MV-4-11 (cell line): ENCODE measurements around the gene ZC3H14.
A peak's percentile ranks its signal among the peaks of the same experiment; 100 is the strongest.

Experiments
- DNase-seq: peaks from one replicate; lab custom pipeline; 2025; lab: John Stamatoyannopoulos, UW

The ZC3H14 gene

DNA sequence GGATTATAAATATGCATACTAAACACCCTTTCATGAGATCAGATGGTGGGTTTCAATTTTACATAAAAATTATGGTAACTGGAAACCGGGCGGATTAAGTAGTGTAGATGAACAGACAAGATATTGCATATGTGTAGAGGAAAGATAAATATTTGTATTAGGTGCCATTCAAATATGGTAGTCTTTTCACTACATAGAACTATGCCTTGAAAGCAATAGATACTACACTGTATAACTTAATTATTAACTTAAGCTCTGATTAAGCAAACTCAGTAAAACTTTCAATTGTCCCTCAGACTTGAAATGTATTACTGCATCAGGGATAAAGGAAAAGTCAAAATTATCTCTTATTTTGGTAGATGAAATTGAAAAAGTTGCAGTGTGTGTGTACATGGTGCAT, 10.0 kb upstream of the ZC3H14 start:
- no peak for DNase-seq

- DNase-seq, result no peak
Measured at GRCh38 chr14:88553886-88554456, 8.9 kb upstream of the ZC3H14 start.

DNA sequence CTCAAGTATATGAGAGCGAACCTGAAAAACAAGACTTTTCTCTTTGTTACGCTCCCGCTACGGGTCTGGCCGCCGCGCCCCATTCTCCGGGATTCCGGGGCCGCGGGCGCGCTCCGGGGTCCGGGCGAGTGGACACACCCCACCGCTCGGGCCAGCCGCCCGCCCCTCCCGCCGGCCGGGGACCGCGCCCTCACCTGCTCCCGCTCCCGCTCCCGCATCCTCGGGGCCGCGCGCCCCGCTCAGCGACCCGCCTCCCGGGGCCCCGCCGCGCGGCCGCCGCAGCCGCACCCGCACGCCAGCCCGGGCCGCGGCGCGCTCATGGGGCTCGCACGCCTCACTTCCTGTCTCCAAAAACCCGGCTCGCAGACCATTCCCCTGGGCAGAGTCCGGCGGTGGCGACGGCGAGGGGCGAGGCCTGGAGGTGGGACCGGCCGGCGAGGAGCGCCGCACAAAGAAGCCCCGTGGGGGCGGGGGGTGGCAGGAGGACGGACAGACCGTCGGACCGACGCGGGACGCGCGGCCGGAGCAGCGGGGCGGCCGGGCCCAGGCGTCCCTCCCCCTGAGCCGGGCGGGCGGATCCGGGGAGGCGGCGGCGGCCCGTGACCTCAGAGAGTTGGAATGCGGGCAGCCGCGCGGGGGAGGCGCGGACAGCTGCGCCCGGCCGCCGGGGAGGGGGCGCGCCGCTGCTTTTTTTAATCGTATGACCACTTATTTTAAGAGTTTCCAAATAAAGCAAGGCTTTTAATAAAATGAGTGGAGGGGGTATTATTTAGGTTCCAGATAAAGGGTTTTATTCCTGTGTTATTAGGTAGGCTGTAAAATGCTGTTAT, 8.2 kb upstream of the ZC3H14 start, which contains the start of gene PTPN21:
Gene PTPN21 (minus strand): TSS at position 551 of the 830 bp plus-strand sequence. CDS start 4,590 bp downstream, outside the sequence.
- DNase-seq, result no peak

DNA sequence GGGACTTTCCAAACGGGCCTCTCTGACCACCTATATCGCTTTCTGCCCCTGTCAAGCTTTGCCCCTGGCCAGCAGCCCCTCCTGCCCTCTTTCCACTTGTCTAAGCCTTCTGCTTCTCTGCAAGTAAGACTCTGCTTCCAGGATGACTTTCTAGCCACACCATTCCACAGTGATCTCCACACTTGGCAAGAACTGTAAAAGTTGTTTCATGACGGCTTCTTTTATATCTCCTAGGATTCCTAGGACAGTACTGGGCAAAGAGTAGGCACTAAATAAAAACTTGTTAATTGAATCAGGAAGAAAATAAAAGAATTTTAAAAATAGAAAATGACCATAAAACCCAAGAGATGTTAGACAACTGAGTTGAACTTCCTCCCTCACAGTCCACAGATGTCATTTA, 6.3 kb upstream of the ZC3H14 start:
- no peak for DNase-seq

DNA sequence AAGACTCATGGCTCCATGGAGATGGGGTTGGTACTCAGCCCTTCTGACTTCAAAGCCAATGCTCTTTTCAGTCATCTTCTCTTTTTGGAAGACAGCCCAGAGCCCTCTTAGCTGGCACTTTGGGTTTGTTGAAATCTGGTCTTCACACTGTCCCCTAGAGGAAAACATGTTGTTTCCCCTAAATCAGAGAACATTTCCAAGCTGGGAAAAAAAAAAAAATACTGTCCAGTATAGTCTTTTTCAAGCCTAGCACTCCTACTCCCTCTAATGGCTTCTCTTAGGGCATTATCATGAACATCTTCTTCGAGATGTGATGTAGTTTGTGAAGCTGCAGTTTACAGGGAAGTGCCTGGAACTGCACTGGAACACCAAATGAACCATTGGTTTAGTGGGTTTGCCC, 3.0 kb upstream of the ZC3H14 start:
- peak; percentile 55 for DNase-seq

GRCh38 chr14:88562532-88562830, 356 bp upstream of the ZC3H14 start:
- DNase-seq, result no peak

- DNase-seq, result no peak
Measured at GRCh38 chr14:88563845-88564244, 1.0 kb downstream of the ZC3H14 start.

GRCh38 chr14:88565427-88565826, 2.6 kb downstream of the ZC3H14 start:
- no peak for DNase-seq

GRCh38 chr14:88568196-88568595, 5.4 kb downstream of the ZC3H14 start:
- DNase-seq, result peak; percentile 17

DNA sequence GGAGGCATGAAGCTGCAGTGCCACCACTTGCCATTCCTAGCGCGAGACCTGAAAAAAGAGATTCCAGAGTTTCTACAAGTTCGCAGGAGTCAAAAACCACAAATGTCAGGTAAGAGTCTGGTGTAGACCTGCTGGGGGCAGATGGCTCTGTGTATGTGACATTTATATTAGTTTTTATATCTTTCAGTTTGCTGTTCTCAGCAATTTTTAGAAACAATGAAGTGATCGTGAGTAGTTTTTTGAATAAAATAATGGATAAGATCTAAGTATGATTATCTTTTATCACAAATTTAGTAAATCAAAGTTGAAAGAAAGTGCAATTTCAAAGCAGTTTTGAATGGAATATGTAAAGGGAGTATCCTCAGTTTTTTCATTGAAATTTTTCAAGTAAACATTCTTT, 9.3 kb downstream of the ZC3H14 start:
- DNase-seq, result no peak

DNA sequence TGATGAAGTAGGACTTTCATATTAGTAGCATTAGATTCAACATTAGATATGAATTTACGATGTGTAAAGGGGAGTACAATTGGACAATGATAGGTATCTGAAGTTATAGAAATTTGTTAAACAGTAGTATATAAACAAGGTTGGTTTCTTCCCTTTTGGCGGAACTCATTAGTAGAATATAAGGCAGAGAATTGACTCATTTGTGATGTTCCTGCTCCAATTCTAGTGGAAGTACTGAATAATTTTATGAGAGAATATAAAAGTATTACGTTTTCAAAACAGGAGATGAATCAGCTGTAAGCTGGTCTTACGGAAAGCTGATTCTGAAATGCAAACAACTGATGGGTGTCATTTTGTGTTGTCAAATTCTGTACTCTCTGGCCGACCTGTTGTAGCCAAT, 13.4 kb downstream of the ZC3H14 start:
- DNase-seq, result no peak

DNA sequence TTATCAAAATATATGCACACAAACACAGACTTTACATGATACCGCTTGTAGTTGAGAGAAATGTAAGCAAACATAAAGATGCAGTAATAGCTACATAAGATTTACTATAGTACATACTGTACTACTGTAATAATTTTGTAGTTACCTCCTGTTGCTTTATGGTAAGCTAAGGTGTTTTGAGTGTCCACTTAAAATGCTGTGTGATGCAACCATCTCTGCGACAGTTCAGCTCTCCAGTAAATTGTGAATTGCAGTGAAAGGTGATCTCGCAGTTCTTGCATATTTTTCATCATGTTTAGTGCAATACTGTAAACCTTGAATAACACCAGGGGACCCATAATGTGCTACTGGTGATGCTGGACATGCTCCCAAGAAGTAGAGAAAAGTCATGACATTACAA, 21.6 kb downstream of the ZC3H14 start:
- DNase-seq, result no peak

DNA sequence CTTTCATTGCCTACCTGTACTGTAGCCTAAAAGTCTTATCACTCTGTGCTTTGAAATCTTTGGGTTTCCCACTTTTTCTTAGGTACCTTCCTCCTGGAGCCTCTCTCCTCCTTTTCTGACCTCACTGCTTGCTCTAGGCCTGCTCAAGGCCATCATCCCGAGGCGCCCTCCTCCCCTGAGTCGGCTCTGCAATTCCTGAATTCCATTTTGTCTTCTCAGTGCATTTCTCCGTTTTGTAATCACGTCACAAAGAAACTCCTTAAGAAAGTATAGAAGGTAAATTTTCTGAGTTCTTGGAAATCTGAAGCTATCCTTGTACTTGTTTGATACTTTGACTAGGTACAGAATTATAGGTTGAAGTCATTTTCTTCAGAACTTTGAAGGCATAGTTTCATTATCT, 25.2 kb downstream of the ZC3H14 start:
- no peak for DNase-seq

DNA sequence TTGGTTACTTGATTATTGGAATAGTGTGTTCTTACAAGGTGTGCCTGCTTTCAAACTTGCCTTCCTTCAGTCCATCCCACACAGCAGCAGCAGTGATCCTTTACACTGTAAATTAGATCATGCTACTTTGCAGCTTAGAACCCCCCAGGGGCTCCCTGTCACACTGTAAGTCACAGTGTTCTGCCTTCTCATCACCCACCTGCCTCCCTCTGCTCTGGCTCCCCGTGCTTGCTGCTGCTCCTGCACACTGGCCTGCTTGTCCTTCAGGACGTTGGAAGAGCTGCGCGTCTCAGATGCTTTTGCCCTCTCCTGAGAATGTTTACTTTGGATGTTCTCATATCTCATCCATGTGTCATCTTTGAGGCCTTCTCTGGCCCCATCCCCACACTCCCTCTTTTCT, 27.3 kb downstream of the ZC3H14 start:
- no peak for DNase-seq

- DNase-seq, result no peak
Measured at GRCh38 chr14:88592031-88592430, 29.2 kb downstream of the ZC3H14 start.

GRCh38 chr14:88597038-88597437, 34.2 kb downstream of the ZC3H14 start:
- no peak for DNase-seq

- no peak for DNase-seq
Measured at GRCh38 chr14:88597601-88598000, 34.8 kb downstream of the ZC3H14 start.

DNA sequence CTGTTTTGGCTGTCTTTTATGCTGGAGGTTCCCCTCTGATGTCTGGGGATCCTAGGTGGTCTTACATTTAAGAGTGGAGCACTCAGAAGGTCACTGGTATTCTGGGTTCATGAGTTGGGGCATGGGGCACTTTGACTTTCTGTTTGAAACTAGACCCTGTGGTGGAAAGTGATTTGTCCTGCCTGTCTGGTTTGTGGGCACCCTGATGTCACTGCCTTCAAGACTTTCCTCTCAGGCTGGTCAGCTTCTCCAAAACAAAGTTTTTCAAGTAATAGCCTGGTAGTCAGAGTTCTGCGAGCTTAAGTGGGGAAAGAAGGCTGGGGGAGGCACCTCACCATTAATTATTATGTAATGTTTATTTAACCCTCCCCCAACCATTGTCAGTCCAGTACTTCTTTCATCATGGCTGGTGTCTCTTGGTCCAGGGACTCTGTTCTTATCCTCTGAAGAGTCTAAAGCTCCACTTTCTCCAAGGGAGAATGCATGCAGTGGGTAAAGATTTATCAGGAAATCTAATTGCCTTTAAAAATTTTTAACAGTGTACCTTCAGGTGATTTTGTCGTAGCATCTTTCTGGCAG, 35.3 kb downstream of the ZC3H14 start:
- no peak for DNase-seq

- DNase-seq, result no peak
Measured at GRCh38 chr14:88599326-88599725, 36.5 kb downstream of the ZC3H14 start.

- no peak for DNase-seq
Measured at GRCh38 chr14:88599761-88600439, 37.1 kb downstream of the ZC3H14 start.

DNA sequence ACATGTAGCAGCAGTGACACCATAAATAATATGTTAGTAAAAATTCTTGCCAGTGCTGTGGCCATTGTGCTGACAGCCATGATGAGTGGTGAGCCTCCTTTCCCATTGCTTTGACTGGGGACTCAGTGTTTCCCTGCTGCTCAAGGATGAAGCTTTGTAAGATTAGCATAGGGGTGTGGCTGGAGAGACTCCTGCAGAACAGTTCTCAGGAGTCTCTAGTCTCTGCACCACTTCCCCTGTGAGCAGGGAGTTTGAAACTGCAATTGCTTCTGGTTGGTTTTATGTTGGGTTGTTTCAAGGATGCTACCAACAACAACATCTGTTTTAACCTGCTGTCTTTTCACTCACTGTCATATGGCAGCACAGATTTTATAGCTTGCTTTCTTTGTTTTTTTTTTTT, 41.4 kb downstream of the ZC3H14 start:
- DNase-seq, result no peak

- DNase-seq, result no peak
Measured at GRCh38 chr14:88605594-88605993, 42.8 kb downstream of the ZC3H14 start.

DNA sequence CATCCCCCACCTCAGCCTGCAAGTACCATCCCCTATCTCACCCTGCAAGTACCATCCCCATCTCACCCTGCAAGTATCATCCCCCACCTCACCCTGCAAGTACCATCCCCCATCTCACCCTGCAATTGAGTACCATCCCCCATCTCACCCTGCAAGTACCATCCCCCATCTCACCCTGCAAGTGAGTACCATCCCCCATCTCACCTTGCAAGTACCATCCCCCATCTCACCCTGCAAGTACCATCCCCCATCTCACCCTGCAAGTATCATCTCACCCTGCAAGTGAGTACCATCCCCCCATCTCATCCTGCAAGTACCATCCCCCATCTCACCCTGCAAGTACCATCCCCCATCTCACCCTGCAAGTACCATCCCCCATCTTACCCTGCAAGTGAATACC, 45.0 kb downstream of the ZC3H14 start:
- DNase-seq, result no peak
